ENCODE measurements around the gene IGSF10. TPM values are rescaled to one million over a fixed set of nuclear protein-coding genes. Genes with fewer than 3 reads are reported as not detected.

IGSF10 gene
- total RNA-seq, 2 experiments from 2014 or later, result not detected

GRCh38 chr3:151425627-151426340 lies 35.1 kb downstream of the IGSF10 start:
- Mint-ChIP-seq H3K36me3 (ENCODE audit: low read depth) (no peaks in the 10 kb centered on the region), H3K27ac (no peak overlapping the region), H3K4me3 (no peak overlapping the region), H3K9me3 (no peaks in the 10 kb centered on the region), H3K4me1 (no peaks in the 10 kb centered on the region), H3K27me3 (peaks cover 5% of the 10 kb centered on the region)
- ChIA-PET CTCF (interaction anchor here (0.6 to 1.1 kb wide), 2 partner anchors 8 to 18 kb away, joined by 3 to 4 read pairs; no protein-coding TSS in a partner anchor), POLR2A (no interaction called here)
- no peak for DNase-seq

- H3K9me3 Mint-ChIP-seq, result no peaks in the 10 kb centered on the region
- no peak overlapping the region for H3K4me3 Mint-ChIP-seq
- no peak overlapping the region for H3K27ac Mint-ChIP-seq
These were observed 37.8 kb downstream of the IGSF10 start for GRCh38 chr3:151423091-151423490.

DNA sequence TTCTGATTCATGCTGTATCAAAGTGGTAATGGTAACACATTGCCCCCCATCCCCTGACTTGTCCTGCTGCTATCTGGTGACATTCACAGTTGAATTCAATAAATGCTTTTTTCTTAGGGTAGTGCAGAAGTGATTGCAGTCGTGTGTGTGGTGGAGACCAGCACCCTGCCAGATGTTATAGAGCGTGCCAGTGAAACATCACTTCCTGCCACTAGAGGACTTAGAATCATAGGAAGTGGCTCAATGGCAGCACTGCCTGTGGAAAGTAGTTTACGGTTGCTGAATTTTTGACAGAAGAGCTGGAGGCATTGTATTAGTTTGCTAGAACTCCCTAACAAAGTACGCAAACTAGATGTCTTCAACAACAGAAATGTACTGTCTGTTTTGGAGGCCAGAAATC lies 38.9 kb downstream of the IGSF10 start:
- Mint-ChIP-seq H3K27ac (no peak overlapping the region), H3K4me3 (no peak overlapping the region), H3K9me3 (no peaks in the 10 kb centered on the region), H3K36me3 (ENCODE audit: low read depth) (no peaks in the 10 kb centered on the region), H3K27me3 (no peaks in the 10 kb centered on the region), H3K4me1 (no peaks in the 10 kb centered on the region)
- no peak for DNase-seq
- CTCF ChIA-PET, result no interaction called here
- POLR2A ChIA-PET, result no interaction called here

More at GRCh38 chr3:151423091-151423490, 37.8 kb downstream of the IGSF10 start:
- Mint-ChIP-seq H3K36me3 (ENCODE audit: low read depth) (no peaks in the 10 kb centered on the region), H3K4me1 (no peaks in the 10 kb centered on the region), H3K27me3 (peaks cover 3% of the 10 kb centered on the region)
- POLR2A ChIA-PET, result no interaction called here
- CTCF ChIA-PET, result interaction anchor here (1.3 kb wide), 1 partner anchor 131 kb away, joined by 3 read pairs; no protein-coding TSS in a partner anchor
- DNase-seq, result no peak

- no peaks in the 10 kb centered on the region for H3K4me1 Mint-ChIP-seq
- no peaks in the 10 kb centered on the region for H3K9me3 Mint-ChIP-seq
- no peak overlapping the region for H3K27ac Mint-ChIP-seq
- ChIA-PET POLR2A (no interaction called here), CTCF (no interaction called here)
- H3K27me3 Mint-ChIP-seq, result no peaks in the 10 kb centered on the region
- DNase-seq, result no peak
- no peak overlapping the region for H3K4me3 Mint-ChIP-seq
- no peaks in the 10 kb centered on the region for H3K36me3 Mint-ChIP-seq (ENCODE audit: low read depth)
These were observed 41.1 kb downstream of the IGSF10 start for GRCh38 chr3:151419806-151420205.

GRCh38 chr3:151415289-151415688 lies 45.6 kb downstream of the IGSF10 start:
- Mint-ChIP-seq H3K9me3 (no peaks in the 10 kb centered on the region), H3K4me3 (no peak overlapping the region), H3K36me3 (ENCODE audit: low read depth) (no peaks in the 10 kb centered on the region), H3K27ac (no peak overlapping the region), H3K4me1 (no peaks in the 10 kb centered on the region), H3K27me3 (no peaks in the 10 kb centered on the region)
- CTCF ChIA-PET, result no interaction called here
- DNase-seq, result no peak
- POLR2A ChIA-PET, result no interaction called here

DNA sequence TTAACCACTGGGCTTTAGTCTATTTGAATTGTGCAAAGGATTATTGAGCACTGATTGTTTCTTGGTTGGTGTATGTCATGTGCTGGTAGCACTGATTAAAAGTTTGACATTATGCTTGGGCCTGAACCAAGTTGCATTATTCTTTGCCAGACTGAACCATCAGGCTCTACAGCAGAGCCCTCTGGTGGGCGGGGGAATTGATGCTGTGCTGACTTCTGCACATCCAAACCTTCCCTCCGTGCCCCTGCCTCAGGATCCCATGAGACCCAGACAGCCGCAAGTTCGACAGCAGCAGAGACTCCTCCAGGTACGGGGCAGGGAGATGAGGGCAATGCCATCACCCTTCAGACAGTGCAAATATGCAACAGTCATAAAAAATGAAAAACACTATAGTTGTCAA lies 47.9 kb downstream of the IGSF10 start:
- no peak for DNase-seq
- H3K4me1 Mint-ChIP-seq, result no peaks in the 10 kb centered on the region
- CTCF ChIA-PET, result no interaction called here
- no peaks in the 10 kb centered on the region for H3K9me3 Mint-ChIP-seq
- H3K27ac Mint-ChIP-seq, result no peak overlapping the region
- H3K27me3 Mint-ChIP-seq, result no peaks in the 10 kb centered on the region
- no peak overlapping the region for H3K4me3 Mint-ChIP-seq
- POLR2A ChIA-PET, result no interaction called here
- H3K36me3 Mint-ChIP-seq (ENCODE audit: low read depth), result no peaks in the 10 kb centered on the region

Other genes with a start within 250 kb of the IGSF10 start
- gene P2RY14, start 182.5 kb downstream of the IGSF10 start, total RNA-seq, result under 1 TPM; 0.25 to 0.27 TPM
- under 1 TPM; 0.22 to 0.40 TPM for gene GPR87, start 144.2 kb downstream of the IGSF10 start, total RNA-seq
- not detected for gene P2RY13, start 131.5 kb downstream of the IGSF10 start, total RNA-seq
- gene P2RY12, start 76.3 kb downstream of the IGSF10 start, total RNA-seq, result not detected

Measured in activated CD4-positive, alpha-beta T cell treated with anti-CD3 and anti-CD28 coated beads, Interleukin-2, amount 10 ng/mL, durations not matched to agents 7 days and 5 days (primary cell).